Measurements from ENCODE around the gene ANKDD1B. TPM values are rescaled to one million over a fixed set of nuclear protein-coding genes. Genes with fewer than 3 reads are reported as not detected.

ANKDD1B gene
- total and polyA plus RNA-seq, 2 of the 13 experiments (the other 11 are each of a cell fraction or from before 2014, with no cell fraction given): 0.12 to 0.27 TPM

DNA sequence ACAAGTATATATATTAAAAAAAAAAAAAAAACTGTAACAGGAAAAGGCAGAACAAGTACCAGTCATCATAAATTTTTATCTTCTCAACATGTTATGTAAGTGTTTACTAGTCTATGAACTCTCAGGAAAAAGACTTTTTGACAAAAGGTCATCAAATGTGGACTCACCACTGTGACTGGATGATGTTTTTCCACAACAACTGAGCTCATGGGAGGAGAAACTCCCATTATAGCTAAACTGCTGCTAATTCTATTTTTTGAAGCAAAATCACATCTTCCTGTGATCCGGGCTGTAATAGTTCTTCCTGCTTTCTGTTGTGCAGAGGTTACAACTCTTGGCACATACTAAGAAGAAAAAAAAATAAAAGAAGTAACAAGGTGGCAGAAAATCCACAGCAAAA lies 66.4 kb downstream of the ANKDD1B start (continued):
- TF ChIP-seq ZNF614 (CRISPR knock-in tag; IDR thresholded peaks at IDR 0.05; ENCODE audit: borderline replicate concordance) (no peak), PTBP1 (IDR thresholded peaks at IDR 0.05; ENCODE audit: low read depth, low read length, poor library complexity, severe bottlenecking) (no peak), ZMAT3 (CRISPR knock-in tag; conservative IDR thresholded peaks at IDR 0.05) (no peak)
- TF ChIP-seq, protein P1, sequence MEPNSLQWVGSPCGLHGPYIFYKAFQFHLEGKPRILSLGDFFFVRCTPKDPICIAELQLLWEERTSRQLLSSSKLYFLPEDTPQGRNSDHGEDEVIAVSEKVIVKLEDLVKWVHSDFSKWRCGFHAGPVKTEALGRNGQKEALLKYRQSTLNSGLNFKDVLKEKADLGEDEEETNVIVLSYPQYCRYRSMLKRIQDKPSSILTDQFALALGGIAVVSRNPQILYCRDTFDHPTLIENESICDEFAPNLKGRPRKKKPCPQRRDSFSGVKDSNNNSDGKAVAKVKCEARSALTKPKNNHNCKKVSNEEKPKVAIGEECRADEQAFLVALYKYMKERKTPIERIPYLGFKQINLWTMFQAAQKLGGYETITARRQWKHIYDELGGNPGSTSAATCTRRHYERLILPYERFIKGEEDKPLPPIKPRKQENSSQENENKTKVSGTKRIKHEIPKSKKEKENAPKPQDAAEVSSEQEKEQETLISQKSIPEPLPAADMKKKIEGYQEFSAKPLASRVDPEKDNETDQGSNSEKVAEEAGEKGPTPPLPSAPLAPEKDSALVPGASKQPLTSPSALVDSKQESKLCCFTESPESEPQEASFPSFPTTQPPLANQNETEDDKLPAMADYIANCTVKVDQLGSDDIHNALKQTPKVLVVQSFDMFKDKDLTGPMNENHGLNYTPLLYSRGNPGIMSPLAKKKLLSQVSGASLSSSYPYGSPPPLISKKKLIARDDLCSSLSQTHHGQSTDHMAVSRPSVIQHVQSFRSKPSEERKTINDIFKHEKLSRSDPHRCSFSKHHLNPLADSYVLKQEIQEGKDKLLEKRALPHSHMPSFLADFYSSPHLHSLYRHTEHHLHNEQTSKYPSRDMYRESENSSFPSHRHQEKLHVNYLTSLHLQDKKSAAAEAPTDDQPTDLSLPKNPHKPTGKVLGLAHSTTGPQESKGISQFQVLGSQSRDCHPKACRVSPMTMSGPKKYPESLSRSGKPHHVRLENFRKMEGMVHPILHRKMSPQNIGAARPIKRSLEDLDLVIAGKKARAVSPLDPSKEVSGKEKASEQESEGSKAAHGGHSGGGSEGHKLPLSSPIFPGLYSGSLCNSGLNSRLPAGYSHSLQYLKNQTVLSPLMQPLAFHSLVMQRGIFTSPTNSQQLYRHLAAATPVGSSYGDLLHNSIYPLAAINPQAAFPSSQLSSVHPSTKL (CRISPR knock-in tag; IDR thresholded peaks at IDR 0.05): peak; percentile 36; the same call in 1 of the 2 replicates
- TF ChIP-seq, protein P2, sequence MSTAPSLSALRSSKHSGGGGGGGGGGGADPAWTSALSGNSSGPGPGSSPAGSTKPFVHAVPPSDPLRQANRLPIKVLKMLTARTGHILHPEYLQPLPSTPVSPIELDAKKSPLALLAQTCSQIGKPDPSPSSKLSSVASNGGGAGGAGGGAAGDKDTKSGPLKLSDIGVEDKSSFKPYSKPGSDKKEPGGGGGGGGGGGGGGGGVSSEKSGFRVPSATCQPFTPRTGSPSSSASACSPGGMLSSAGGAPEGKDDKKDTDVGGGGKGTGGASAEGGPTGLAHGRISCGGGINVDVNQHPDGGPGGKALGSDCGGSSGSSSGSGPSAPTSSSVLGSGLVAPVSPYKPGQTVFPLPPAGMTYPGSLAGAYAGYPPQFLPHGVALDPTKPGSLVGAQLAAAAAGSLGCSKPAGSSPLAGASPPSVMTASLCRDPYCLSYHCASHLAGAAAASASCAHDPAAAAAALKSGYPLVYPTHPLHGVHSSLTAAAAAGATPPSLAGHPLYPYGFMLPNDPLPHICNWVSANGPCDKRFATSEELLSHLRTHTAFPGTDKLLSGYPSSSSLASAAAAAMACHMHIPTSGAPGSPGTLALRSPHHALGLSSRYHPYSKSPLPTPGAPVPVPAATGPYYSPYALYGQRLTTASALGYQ (CRISPR knock-in tag; IDR thresholded peaks at IDR 0.05): no peak
- TF ChIP-seq, protein P3, sequence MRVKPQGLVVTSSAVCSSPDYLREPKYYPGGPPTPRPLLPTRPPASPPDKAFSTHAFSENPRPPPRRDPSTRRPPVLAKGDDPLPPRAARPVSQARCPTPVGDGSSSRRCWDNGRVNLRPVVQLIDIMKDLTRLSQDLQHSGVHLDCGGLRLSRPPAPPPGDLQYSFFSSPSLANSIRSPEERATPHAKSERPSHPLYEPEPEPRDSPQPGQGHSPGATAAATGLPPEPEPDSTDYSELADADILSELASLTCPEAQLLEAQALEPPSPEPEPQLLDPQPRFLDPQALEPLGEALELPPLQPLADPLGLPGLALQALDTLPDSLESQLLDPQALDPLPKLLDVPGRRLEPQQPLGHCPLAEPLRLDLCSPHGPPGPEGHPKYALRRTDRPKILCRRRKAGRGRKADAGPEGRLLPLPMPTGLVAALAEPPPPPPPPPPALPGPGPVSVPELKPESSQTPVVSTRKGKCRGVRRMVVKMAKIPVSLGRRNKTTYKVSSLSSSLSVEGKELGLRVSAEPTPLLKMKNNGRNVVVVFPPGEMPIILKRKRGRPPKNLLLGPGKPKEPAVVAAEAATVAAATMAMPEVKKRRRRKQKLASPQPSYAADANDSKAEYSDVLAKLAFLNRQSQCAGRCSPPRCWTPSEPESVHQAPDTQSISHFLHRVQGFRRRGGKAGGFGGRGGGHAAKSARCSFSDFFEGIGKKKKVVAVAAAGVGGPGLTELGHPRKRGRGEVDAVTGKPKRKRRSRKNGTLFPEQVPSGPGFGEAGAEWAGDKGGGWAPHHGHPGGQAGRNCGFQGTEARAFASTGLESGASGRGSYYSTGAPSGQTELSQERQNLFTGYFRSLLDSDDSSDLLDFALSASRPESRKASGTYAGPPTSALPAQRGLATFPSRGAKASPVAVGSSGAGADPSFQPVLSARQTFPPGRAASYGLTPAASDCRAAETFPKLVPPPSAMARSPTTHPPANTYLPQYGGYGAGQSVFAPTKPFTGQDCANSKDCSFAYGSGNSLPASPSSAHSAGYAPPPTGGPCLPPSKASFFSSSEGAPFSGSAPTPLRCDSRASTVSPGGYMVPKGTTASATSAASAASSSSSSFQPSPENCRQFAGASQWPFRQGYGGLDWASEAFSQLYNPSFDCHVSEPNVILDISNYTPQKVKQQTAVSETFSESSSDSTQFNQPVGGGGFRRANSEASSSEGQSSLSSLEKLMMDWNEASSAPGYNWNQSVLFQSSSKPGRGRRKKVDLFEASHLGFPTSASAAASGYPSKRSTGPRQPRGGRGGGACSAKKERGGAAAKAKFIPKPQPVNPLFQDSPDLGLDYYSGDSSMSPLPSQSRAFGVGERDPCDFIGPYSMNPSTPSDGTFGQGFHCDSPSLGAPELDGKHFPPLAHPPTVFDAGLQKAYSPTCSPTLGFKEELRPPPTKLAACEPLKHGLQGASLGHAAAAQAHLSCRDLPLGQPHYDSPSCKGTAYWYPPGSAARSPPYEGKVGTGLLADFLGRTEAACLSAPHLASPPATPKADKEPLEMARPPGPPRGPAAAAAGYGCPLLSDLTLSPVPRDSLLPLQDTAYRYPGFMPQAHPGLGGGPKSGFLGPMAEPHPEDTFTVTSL (CRISPR knock-in tag; IDR thresholded peaks at IDR 0.05; ENCODE audit: borderline replicate concordance): no peak
- TF ChIP-seq, protein P4, sequence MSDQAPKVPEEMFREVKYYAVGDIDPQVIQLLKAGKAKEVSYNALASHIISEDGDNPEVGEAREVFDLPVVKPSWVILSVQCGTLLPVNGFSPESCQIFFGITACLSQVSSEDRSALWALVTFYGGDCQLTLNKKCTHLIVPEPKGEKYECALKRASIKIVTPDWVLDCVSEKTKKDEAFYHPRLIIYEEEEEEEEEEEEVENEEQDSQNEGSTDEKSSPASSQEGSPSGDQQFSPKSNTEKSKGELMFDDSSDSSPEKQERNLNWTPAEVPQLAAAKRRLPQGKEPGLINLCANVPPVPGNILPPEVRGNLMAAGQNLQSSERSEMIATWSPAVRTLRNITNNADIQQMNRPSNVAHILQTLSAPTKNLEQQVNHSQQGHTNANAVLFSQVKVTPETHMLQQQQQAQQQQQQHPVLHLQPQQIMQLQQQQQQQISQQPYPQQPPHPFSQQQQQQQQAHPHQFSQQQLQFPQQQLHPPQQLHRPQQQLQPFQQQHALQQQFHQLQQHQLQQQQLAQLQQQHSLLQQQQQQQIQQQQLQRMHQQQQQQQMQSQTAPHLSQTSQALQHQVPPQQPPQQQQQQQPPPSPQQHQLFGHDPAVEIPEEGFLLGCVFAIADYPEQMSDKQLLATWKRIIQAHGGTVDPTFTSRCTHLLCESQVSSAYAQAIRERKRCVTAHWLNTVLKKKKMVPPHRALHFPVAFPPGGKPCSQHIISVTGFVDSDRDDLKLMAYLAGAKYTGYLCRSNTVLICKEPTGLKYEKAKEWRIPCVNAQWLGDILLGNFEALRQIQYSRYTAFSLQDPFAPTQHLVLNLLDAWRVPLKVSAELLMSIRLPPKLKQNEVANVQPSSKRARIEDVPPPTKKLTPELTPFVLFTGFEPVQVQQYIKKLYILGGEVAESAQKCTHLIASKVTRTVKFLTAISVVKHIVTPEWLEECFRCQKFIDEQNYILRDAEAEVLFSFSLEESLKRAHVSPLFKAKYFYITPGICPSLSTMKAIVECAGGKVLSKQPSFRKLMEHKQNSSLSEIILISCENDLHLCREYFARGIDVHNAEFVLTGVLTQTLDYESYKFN (CRISPR knock-in tag; conservative IDR thresholded peaks at IDR 0.05): 0 out of 2 replicates have a peak, but pooled peaks have one; percentile 19
- TF ChIP-seq, protein P5, sequence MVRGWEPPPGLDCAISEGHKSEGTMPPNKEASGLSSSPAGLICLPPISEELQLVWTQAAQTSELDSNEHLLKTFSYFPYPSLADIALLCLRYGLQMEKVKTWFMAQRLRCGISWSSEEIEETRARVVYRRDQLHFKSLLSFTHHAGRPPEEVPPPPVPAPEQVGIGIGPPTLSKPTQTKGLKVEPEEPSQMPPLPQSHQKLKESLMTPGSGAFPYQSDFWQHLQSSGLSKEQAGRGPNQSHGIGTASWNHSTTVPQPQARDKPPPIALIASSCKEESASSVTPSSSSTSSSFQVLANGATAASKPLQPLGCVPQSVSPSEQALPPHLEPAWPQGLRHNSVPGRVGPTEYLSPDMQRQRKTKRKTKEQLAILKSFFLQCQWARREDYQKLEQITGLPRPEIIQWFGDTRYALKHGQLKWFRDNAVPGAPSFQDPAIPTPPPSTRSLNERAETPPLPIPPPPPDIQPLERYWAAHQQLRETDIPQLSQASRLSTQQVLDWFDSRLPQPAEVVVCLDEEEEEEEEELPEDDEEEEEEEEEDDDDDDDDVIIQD (CRISPR knock-in tag; IDR thresholded peaks at IDR 0.05; ENCODE audit: low read depth): 0 out of 2 replicates have a peak, but pooled peaks have one; percentile 12
